Karpas-422 (cell line): ENCODE results near the gene DPH2. TPM values are rescaled to one million over a fixed set of nuclear protein-coding genes. Genes with fewer than 3 reads are reported as not detected.

ENCODE experiments used
- DNase-seq: peaks from one replicate; pipeline ENCODE4 v3.0.0-alpha.2; 2015
- H2AFZ ChIP-seq: fragments of 200-600 bp; sonication (generic); 2 replicates; pipeline ENCODE4 v1.6.1; 2014; ENCODE audit warnings: antibody characterized with exemption, low read length, mixed read lengths
- H3K27ac ChIP-seq: fragments of 200-600 bp; sonication (generic); 2 replicates; pipeline ENCODE4 v1.5.1; 2014; ENCODE audit warnings: mild to moderate bottlenecking, low read length, moderate library complexity
- H3K27me3 ChIP-seq: fragments of 200-600 bp; sonication (generic); 2 replicates; pipeline ENCODE4 v1.6.1; 2014; ENCODE audit warnings: low read length, mixed read lengths
- H3K36me3 ChIP-seq: fragments of 200-600 bp; sonication (generic); 2 replicates; pipeline ENCODE4 v1.6.1; 2014; ENCODE audit warnings: low read length, mixed read lengths; ENCODE audit not compliant: insufficient read depth
- H3K4me1 ChIP-seq: fragments of 200-600 bp; sonication (generic); 2 replicates; pipeline ENCODE4 v1.6.1; 2014; ENCODE audit warnings: mild to moderate bottlenecking, low read length, mixed read lengths
- H3K4me2 ChIP-seq: fragments of 200-600 bp; sonication (generic); 2 replicates; pipeline ENCODE4 v1.6.1; 2014; ENCODE audit warnings: low read length, low read depth, mild to moderate bottlenecking; ENCODE audit not compliant: poor library complexity, severe bottlenecking
- H3K4me3 ChIP-seq: fragments of 200-600 bp; sonication (generic); 2 replicates; pipeline ENCODE4 v1.5.1; 2014; ENCODE audit warnings: mild to moderate bottlenecking, antibody characterized with exemption, low read length, mixed read lengths
- H3K79me2 ChIP-seq: fragments of 200-600 bp; sonication (generic); 2 replicates; pipeline ENCODE4 v1.6.1; 2014; ENCODE audit warnings: mild to moderate bottlenecking, low read length, mixed read lengths
- H3K9ac ChIP-seq: fragments of 200-600 bp; sonication (generic); 2 replicates; pipeline ENCODE4 v1.6.0; 2014; ENCODE audit warnings: low read length
- H3K9me2 ChIP-seq: fragments of 200-600 bp; sonication (generic), shearing (Covaris generic); replicated peaks from 2 replicates; pipeline ENCODE4 v1.6.0; 2014; ENCODE audit warnings: mild to moderate bottlenecking, low read length, moderate library complexity; ENCODE audit not compliant: insufficient read depth
- H3K9me3 ChIP-seq: fragments of 300-700, 200-600 bp; sonication (generic); 2 replicates; pipeline ENCODE4 v1.6.1; 2014; ENCODE audit warnings: low read length, mixed read lengths
- H4K20me1 ChIP-seq: fragments of 200-600 bp; sonication (generic); 2 replicates; pipeline ENCODE4 v1.6.1; 2014; ENCODE audit warnings: mild to moderate bottlenecking, antibody characterized with exemption, low read length, low read depth; ENCODE audit not compliant: insufficient read depth
- total RNA-seq: library from RNA; depleted of rRNA; stranded (reverse); fragments of >200 nt; shearing (Covaris generic); gene quantifications from 2 replicates; pipeline ENCODE4 v1.2.3, GENCODE V29; 2014; ENCODE audit warnings: low replicate concordance

DPH2 gene
- total RNA-seq, 1 experiment from 2014 or later: 42.2 TPM

GRCh38 chr1:43984855-43985254 is 15.0 kb downstream of the DPH2 start:
- no peak overlapping the region for H3K9ac ChIP-seq
- peaks cover 18% of the 10 kb centered on the region for H3K4me1 ChIP-seq
- H4K20me1 ChIP-seq: no peaks in the 10 kb centered on the region
- H3K27ac ChIP-seq: no peak overlapping the region
- no peak for DNase-seq
- H2AFZ ChIP-seq: no peak overlapping the region
- no peaks in the 10 kb centered on the region for H3K9me3 ChIP-seq
- H3K36me3 ChIP-seq: no peaks in the 10 kb centered on the region
- H3K79me2 ChIP-seq: peaks cover 36% of the 10 kb centered on the region
- no peaks in the 10 kb centered on the region for H3K9me2 ChIP-seq
- no peak overlapping the region for H3K4me2 ChIP-seq
- H3K4me3 ChIP-seq: no peak overlapping the region
- H3K27me3 ChIP-seq: no peaks in the 10 kb centered on the region

- H4K20me1 ChIP-seq: no peaks in the 10 kb centered on the region
- H3K27ac ChIP-seq: no peak overlapping the region
- peaks cover 24% of the 10 kb centered on the region for H3K79me2 ChIP-seq
- H3K9ac ChIP-seq: no peak overlapping the region
- H3K9me2 ChIP-seq: no peaks in the 10 kb centered on the region
- H3K4me1 ChIP-seq: peaks cover 14% of the 10 kb centered on the region
- no peak for DNase-seq
- H3K9me3 ChIP-seq: no peaks in the 10 kb centered on the region
- no peak overlapping the region for H3K4me3 ChIP-seq
- no peak overlapping the region for H3K4me2 ChIP-seq
- no peak overlapping the region for H2AFZ ChIP-seq
- no peaks in the 10 kb centered on the region for H3K36me3 ChIP-seq
- H3K27me3 ChIP-seq: no peaks in the 10 kb centered on the region
These were observed 16.3 kb downstream of the DPH2 start for GRCh38 chr1:43985984-43986595.

DNA sequence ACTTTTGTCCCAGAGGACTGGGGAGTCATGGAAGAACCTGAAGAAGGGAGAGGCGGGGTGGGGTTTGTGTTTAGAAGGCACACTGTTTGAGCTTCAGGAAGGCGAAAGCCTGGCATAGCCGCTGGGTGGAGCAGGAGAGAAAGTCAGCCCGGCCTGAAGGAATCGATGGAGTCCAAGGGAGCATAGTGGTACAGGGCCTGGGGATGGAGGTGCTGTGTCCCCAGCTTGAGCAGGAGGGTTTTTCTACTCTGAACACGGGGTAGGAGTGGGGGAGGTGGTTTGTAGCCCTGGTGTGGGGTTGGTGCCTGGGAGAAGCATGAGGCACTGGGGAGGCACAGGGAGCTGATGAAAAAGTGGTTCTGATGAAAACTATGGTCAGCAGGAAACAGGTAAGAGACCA is 16.9 kb downstream of the DPH2 start:
- H3K4me2 ChIP-seq: no peak overlapping the region

GRCh38 chr1:43987159-43987902 is 17.5 kb downstream of the DPH2 start:
- H3K27me3 ChIP-seq: no peaks in the 10 kb centered on the region
- no peak overlapping the region for H3K4me3 ChIP-seq
- H3K27ac ChIP-seq: no peak overlapping the region
- peaks cover 14% of the 10 kb centered on the region for H3K79me2 ChIP-seq
- no peaks in the 10 kb centered on the region for H3K9me3 ChIP-seq
- DNase-seq: no peak
- no peak overlapping the region for H3K9ac ChIP-seq
- no peaks in the 10 kb centered on the region for H3K9me2 ChIP-seq
- no peak overlapping the region for H3K4me2 ChIP-seq
- H4K20me1 ChIP-seq: no peaks in the 10 kb centered on the region
- H3K4me1 ChIP-seq: peaks cover 16% of the 10 kb centered on the region
- no peaks in the 10 kb centered on the region for H3K36me3 ChIP-seq
- no peak overlapping the region for H2AFZ ChIP-seq

More for the DNA sequence above, 16.9 kb downstream of the DPH2 start:
- Histone ChIP-seq H3K4me3 (no peak overlapping the region), H3K27me3 (no peaks in the 10 kb centered on the region), H2AFZ (no peak overlapping the region), H3K4me1 (peaks cover 13% of the 10 kb centered on the region), H3K9ac (no peak overlapping the region), H3K36me3 (no peaks in the 10 kb centered on the region), H3K79me2 (peaks cover 18% of the 10 kb centered on the region), H3K9me3 (no peaks in the 10 kb centered on the region), H3K27ac (no peak overlapping the region), H4K20me1 (no peaks in the 10 kb centered on the region), H3K9me2 (no peaks in the 10 kb centered on the region)
- DNase-seq: no peak

GRCh38 chr1:43990271-43991199 is 20.7 kb downstream of the DPH2 start:
- Histone ChIP-seq H4K20me1 (no peaks in the 10 kb centered on the region), H3K4me3 (peak overlapping the region; percentile 85), H3K9me3 (no peaks in the 10 kb centered on the region), H3K27ac (peak overlapping the region; percentile 81), H3K4me1 (peaks cover 47% of the 10 kb centered on the region), H3K9ac (peak overlapping the region; percentile 79), H3K4me2 (peak overlapping the region; percentile 83), H3K79me2 (peaks cover 3% of the 10 kb centered on the region; the same call in 1 of the 2 replicates), H3K36me3 (no peaks in the 10 kb centered on the region), H3K27me3 (no peaks in the 10 kb centered on the region), H3K9me2 (no peaks in the 10 kb centered on the region), H2AFZ (0 out of 2 replicates have a peak overlapping the region, but pooled peaks have one; percentile 77)
- DNase-seq: peak; percentile 68

- Histone ChIP-seq H3K27ac (peak overlapping the region; percentile 81), H3K9me2 (no peaks in the 10 kb centered on the region), H3K4me3 (peak overlapping the region; percentile 85), H3K4me2 (peak overlapping the region; percentile 83), H3K4me1 (peaks cover 48% of the 10 kb centered on the region), H3K9me3 (no peaks in the 10 kb centered on the region), H3K27me3 (no peaks in the 10 kb centered on the region), H2AFZ (peak overlapping the region; percentile 77; the same call in 1 of the 2 replicates), H3K79me2 (peaks cover 3% of the 10 kb centered on the region; the same call in 1 of the 2 replicates), H4K20me1 (no peaks in the 10 kb centered on the region), H3K36me3 (no peaks in the 10 kb centered on the region), H3K9ac (peak overlapping the region; percentile 79)
- DNase-seq: no peak
These were observed 21.3 kb downstream of the DPH2 start for GRCh38 chr1:43991200-43991475.

GRCh38 chr1:43991476-43992231 is 21.8 kb downstream of the DPH2 start, which contains the start of gene CCDC24:
TSS of gene CCDC24 (plus strand) at chr1:43991599. CDS start at chr1:43991879, 280 bp downstream.
- Histone ChIP-seq H3K27me3 (no peaks in the 10 kb centered on the region), H3K9me3 (no peaks in the 10 kb centered on the region), H4K20me1 (no peaks in the 10 kb centered on the region), H3K9ac (peak within 1 kb of the TSS; percentile 79), H3K9me2 (no peaks in the 10 kb centered on the region), H3K27ac (peak within 1 kb of the TSS; percentile 81), H3K79me2 (peaks cover 3% of the 10 kb centered on the region; the same call in 1 of the 2 replicates), H3K4me2 (peak within 1 kb of the TSS; percentile 83), H3K4me3 (peak within 1 kb of the TSS; percentile 85), H3K4me1 (peaks cover 48% of the 10 kb centered on the region), H3K36me3 (no peaks in the 10 kb centered on the region), H2AFZ (peak within 1 kb of the TSS; percentile 77; the same call in 1 of the 2 replicates)
- DNase-seq: peak; percentile 96
